Measurements from ENCODE around the gene PRKAB1. TPM values are rescaled to one million over a fixed set of nuclear protein-coding genes. Genes with fewer than 3 reads are reported as not detected.

The PRKAB1 gene
- total RNA-seq, 2 donors from 2014 or later, result 19.0 to 31.9 TPM

DNA sequence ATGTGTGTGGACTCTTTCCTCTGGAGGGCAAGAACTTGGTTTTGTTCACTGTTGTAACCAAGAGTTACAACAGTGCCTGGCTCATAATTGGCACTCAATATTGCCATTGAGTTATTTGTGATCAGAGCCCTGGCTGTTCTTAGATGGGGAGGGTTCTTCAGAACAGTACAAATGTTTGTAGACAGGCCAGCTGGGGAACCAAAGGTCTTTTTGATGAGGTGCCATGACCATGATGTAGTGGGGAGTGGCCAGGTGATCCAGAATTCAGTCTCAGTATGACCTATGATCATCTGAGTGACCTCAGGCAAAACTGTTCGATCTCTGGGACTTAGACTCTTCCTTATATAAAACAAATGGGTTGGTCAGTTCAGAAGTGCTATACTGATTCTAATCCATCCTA lies 3.3 kb upstream of the PRKAB1 start:
- no peaks in the 10 kb centered on the region for H3K36me3 ChIP-seq
- TF ChIP-seq, protein P1, sequence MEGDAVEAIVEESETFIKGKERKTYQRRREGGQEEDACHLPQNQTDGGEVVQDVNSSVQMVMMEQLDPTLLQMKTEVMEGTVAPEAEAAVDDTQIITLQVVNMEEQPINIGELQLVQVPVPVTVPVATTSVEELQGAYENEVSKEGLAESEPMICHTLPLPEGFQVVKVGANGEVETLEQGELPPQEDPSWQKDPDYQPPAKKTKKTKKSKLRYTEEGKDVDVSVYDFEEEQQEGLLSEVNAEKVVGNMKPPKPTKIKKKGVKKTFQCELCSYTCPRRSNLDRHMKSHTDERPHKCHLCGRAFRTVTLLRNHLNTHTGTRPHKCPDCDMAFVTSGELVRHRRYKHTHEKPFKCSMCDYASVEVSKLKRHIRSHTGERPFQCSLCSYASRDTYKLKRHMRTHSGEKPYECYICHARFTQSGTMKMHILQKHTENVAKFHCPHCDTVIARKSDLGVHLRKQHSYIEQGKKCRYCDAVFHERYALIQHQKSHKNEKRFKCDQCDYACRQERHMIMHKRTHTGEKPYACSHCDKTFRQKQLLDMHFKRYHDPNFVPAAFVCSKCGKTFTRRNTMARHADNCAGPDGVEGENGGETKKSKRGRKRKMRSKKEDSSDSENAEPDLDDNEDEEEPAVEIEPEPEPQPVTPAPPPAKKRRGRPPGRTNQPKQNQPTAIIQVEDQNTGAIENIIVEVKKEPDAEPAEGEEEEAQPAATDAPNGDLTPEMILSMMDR (IDR thresholded peaks at IDR 0.05), result no peak
- no peaks in the 10 kb centered on the region for H3K9me3 ChIP-seq
- no peak overlapping the region for H3K4me3 ChIP-seq
- H3K27ac ChIP-seq, result no peak overlapping the region
- ATAC-seq (ENCODE audit: insufficient number of reproducible peaks, low FRiP score, low read depth), result no peak
- peaks cover 10 to 12% of the 10 kb centered on the region in 2 donors for H3K4me1 ChIP-seq (ENCODE audit: control insufficient read depth in 1 of 2, low read depth in 2 of 2)
- no peak for DNase-seq (ENCODE audit: low spot score)
- H3K27me3 ChIP-seq (replicated peaks; ENCODE audit: insufficient read depth), result no peaks in the 10 kb centered on the region

DNA sequence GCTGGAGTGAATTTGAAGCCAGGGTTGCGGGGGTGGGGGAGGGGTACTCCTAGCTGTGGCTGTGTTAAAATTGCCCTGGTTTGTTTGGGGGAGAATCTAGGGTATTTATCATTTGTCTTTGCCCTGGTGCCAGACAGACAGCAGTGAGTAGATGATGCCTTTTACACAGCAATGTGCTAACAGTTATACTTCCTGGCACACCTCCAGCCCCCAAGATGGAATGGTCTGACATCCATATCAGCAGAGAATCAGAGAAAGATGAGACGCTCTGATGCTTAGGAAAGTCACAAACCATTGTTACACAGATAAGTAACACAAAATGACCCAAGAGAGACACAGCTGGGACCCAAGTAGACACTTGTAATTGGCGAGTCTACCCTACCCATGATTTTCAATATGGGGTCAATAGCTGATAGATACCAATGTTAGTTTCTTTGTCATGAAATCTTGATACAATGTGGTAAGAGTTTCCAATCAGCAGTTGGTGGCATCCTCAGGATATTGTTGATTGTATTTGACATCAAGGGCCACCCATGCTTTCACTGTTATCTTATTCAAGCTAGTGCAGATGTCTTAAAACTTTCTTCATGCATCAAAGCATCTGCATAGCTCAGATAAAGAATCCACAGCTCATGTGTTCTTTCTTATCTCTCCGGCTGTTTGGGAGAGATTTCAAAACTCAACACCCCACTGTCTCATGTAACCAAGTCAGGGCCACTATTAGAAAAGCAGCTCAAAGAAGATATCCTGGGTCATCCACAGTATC lies 2.6 kb upstream of the PRKAB1 start:
- H3K4me3 ChIP-seq, result no peak overlapping the region
- DNase-seq (ENCODE audit: low spot score) (no peak), ATAC-seq (ENCODE audit: insufficient number of reproducible peaks, low FRiP score, low read depth) (no peak)
- no peaks in the 10 kb centered on the region for H3K36me3 ChIP-seq
- no peaks in the 10 kb centered on the region for H3K9me3 ChIP-seq
- H3K27me3 ChIP-seq (replicated peaks; ENCODE audit: insufficient read depth), result no peaks in the 10 kb centered on the region
- H3K27ac ChIP-seq, result no peak overlapping the region
- H3K4me1 ChIP-seq (ENCODE audit: control insufficient read depth in 1 of 2, low read depth in 2 of 2), result peaks cover 10 to 19% of the 10 kb centered on the region in 2 donors
- TF ChIP-seq, protein P1 (IDR thresholded peaks at IDR 0.05), result no peak

DNA sequence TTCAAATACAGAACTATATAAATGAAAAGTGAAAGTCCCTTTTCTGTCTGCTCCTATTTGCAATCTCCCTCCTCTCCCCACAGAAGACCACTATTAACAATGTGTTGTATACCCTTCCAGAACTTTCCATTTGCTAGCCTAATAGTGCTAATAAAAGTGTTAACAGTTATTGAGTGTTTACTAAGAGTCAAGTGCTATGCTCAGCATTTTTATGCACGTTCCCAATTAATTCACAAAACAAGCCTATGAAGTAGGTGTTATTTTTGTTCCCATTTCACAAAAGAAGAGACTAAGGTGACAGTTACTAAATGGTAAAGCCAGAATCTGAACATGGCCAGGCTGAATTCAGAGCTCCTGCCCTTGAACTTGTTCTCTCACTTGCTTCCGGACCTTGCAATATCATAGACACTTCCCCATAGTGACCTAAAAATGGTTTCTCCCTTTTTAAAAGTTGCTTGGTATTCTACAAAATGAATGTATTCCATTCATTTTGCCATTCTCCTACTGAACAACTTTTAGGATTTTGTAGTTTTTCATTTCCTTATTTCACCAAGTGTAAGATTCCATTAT lies 1.6 kb upstream of the PRKAB1 start:
- Histone ChIP-seq H3K36me3 (peaks cover 3% of the 10 kb centered on the region), H3K4me1 (ENCODE audit: control insufficient read depth in 1 of 2, low read depth in 2 of 2) (peaks cover 10 to 21% of the 10 kb centered on the region in 2 donors), H3K9me3 (no peaks in the 10 kb centered on the region), H3K4me3 (no peak overlapping the region), H3K27me3 (replicated peaks; ENCODE audit: insufficient read depth) (no peaks in the 10 kb centered on the region), H3K27ac (no peak overlapping the region)
- no peak for ATAC-seq (ENCODE audit: insufficient number of reproducible peaks, low FRiP score, low read depth)
- TF ChIP-seq, protein P1 (IDR thresholded peaks at IDR 0.05), result no peak
- DNase-seq (ENCODE audit: low spot score), result no peak

DNA sequence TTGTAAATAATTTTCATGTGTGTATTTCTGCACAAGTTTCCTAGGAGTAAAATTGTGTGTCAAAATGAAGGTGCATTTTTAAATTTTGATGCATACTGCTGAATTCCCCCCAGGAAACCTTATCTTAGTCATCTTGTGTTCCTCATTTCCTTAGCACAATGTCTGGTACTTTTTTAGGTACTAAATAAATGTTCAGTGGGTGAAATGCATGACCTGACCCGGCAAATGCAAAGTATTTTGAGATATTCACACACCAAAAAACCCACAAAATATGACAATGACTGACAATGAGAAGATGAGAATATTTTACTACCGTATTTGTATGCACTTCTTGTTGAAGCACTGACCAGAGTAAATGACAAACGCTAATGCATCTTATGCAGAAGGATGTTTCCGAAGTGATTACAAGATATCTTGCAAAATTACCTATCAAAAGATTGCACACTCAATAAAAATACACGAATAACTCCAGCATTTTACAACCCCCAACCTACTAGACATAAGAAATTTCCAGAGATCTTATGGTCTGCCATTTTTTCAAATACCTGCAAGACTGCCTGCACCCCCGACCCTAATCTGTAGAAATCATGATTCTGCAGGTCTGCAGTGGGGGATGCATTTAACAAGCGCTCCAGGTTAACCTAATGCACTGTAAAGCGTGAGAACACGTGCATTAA lies 895 bp upstream of the PRKAB1 start:
- peaks cover 10 to 21% of the 10 kb centered on the region in 2 donors for H3K4me1 ChIP-seq (ENCODE audit: control insufficient read depth in 1 of 2, low read depth in 2 of 2)

More for the DNA sequence above, 895 bp upstream of the PRKAB1 start:
- no peaks in the 10 kb centered on the region for H3K27me3 ChIP-seq (replicated peaks; ENCODE audit: insufficient read depth)
- H3K27ac ChIP-seq, result peak overlapping the region in 1 of 2 donors; percentile 90
- ATAC-seq (ENCODE audit: insufficient number of reproducible peaks, low FRiP score, low read depth) (no peak), DNase-seq (ENCODE audit: low spot score) (no peak)
- peak overlapping the region; percentile 88 for H3K4me3 ChIP-seq
- H3K36me3 ChIP-seq, result peaks cover 7% of the 10 kb centered on the region
- H3K9me3 ChIP-seq, result no peaks in the 10 kb centered on the region
- TF ChIP-seq, protein P1 (IDR thresholded peaks at IDR 0.05), result no peak

Data from thoracic aorta (tissue), 2 donors.